OCI-LY3 (cell line): ENCODE measurements around the gene KDM2A.

Experiments
- H2AFZ ChIP-seq: fragments of 200-600, 300-600 bp; shearing (Covaris generic); 2 replicates; pipeline ENCODE4 v1.6.0; 2014; ENCODE audit warnings: antibody characterized with exemption, low read depth, low read length
- H3K27ac ChIP-seq: fragments of 200-600, 300-600 bp; sonication (generic); 2 replicates; pipeline ENCODE4 v1.5.1; 2014; ENCODE audit warnings: mild to moderate bottlenecking, low read length, moderate library complexity, mixed read lengths
- H3K27me3 ChIP-seq: fragments of 200-600, 300-600 bp; sonication (generic); 2 replicates; pipeline ENCODE4 v1.6.1; 2014; ENCODE audit warnings: low read depth, low read length, mixed read lengths
- H3K36me3 ChIP-seq: fragments of 200-600, 300-600 bp; sonication (generic); replicated peaks from 2 replicates; pipeline ENCODE3; 2014; ENCODE audit warnings: low read depth, low read length, mixed read lengths
- H3K4me1 ChIP-seq: fragments of 300-600, 200-600 bp; sonication (generic); 2 replicates; pipeline ENCODE4 v1.6.1; 2014; ENCODE audit warnings: low read length, mixed read lengths
- H3K4me2 ChIP-seq: fragments of 200-600, 300-600 bp; sonication (generic); 2 replicates; pipeline ENCODE4 v1.6.1; 2014; ENCODE audit warnings: low read length, mixed read lengths
- H3K4me3 ChIP-seq: fragments of 300-600, 200-600 bp; sonication (generic); 2 replicates; pipeline ENCODE4 v1.5.1; 2014; ENCODE audit warnings: antibody characterized with exemption, mild to moderate bottlenecking, low read length, moderate library complexity
- H3K79me2 ChIP-seq: fragments of 300-600, 200-600 bp; shearing (Covaris generic); 2 replicates; pipeline ENCODE4 v1.6.1; 2014; ENCODE audit warnings: mild to moderate bottlenecking, low read length, mixed read lengths
- H3K9ac ChIP-seq: fragments of 300-600, 200-600 bp; shearing (Covaris generic); 2 replicates; pipeline ENCODE4 v1.6.0; 2014; ENCODE audit warnings: mild to moderate bottlenecking, low read length, moderate library complexity
- H3K9me3 ChIP-seq: fragments of 200-600, 300-600 bp; shearing (Covaris generic); 2 replicates; pipeline ENCODE4 v1.6.1; 2014; ENCODE audit warnings: low read length, mixed read lengths; ENCODE audit not compliant: insufficient read depth
- H4K20me1 ChIP-seq: fragments of 200-600, 300-600 bp; sonication (generic); 2 replicates; pipeline ENCODE4 v1.6.1; 2016; ENCODE audit warnings: low read length, mixed read lengths; ENCODE audit not compliant: insufficient read depth
- CTCF ChIP-seq: fragments of 200-600, 300-600 bp; sonication (generic); IDR thresholded peaks from 2 replicates; pipeline ENCODE4 v1.5.1; 2014; ENCODE audit warnings: antibody characterized with exemption, low read length, low read depth
- EZH2phosphoT487 ChIP-seq: fragments of 200-600 bp; shearing (Covaris generic); IDR thresholded peaks from 2 replicates; pipeline ENCODE4 v1.6.1; 2018; ENCODE audit warnings: antibody characterized with exemption, mixed run types, low read depth

Gene KDM2A

GRCh38 chr11:67282155-67282875, 163.3 kb downstream of the KDM2A start:
- Histone ChIP-seq H3K4me1 (peaks cover 17% of the 10 kb centered on the region), H3K9ac (no peak overlapping the region), H4K20me1 (no peaks in the 10 kb centered on the region), H3K27ac (no peak overlapping the region), H3K27me3 (no peaks in the 10 kb centered on the region), H3K79me2 (peaks cover 23% of the 10 kb centered on the region), H3K36me3 (peaks cover 87% of the 10 kb centered on the region), H2AFZ (no peak overlapping the region), H3K4me2 (no peak overlapping the region), H3K4me3 (no peak overlapping the region), H3K9me3 (no peaks in the 10 kb centered on the region)
- TF ChIP-seq EZH2phosphoT487 (no peak), CTCF (no peak)

GRCh38 chr11:67282876-67283371, 163.9 kb downstream of the KDM2A start:
- Histone ChIP-seq H3K4me2 (no peak overlapping the region), H3K4me1 (peaks cover 19% of the 10 kb centered on the region), H4K20me1 (no peaks in the 10 kb centered on the region), H3K79me2 (peaks cover 25% of the 10 kb centered on the region), H3K27me3 (no peaks in the 10 kb centered on the region), H3K9ac (no peak overlapping the region), H3K9me3 (no peaks in the 10 kb centered on the region), H2AFZ (no peak overlapping the region), H3K4me3 (no peak overlapping the region), H3K36me3 (peaks cover 84% of the 10 kb centered on the region), H3K27ac (no peak overlapping the region)
- TF ChIP-seq CTCF = no peak

GRCh38 chr11:67283481-67283963, 164.5 kb downstream of the KDM2A start:
- Histone ChIP-seq H3K36me3 (peaks cover 80% of the 10 kb centered on the region), H3K27ac (no peak overlapping the region)

More at GRCh38 chr11:67283481-67283963, 164.5 kb downstream of the KDM2A start:
- no peaks in the 10 kb centered on the region for H3K9me3 ChIP-seq
- H2AFZ ChIP-seq = no peak overlapping the region
- no peaks in the 10 kb centered on the region for H4K20me1 ChIP-seq
- no peaks in the 10 kb centered on the region for H3K27me3 ChIP-seq
- no peak overlapping the region for H3K4me2 ChIP-seq
- no peak overlapping the region for H3K4me3 ChIP-seq
- peaks cover 16% of the 10 kb centered on the region for H3K4me1 ChIP-seq
- no peak overlapping the region for H3K9ac ChIP-seq
- peaks cover 20% of the 10 kb centered on the region for H3K79me2 ChIP-seq
- TF ChIP-seq EZH2phosphoT487 = no peak
- no peak for TF ChIP-seq CTCF
